GM20000 (cell line): ENCODE results near the gene RALGPS1.

Experiments used
- DNase-seq: peaks from one replicate; pipeline ENCODE4 v3.0.0; 2012; ENCODE audit warnings: low spot score
- TF ChIP-seq, protein P1 (sequence below): IDR thresholded peaks from 2 replicates; pipeline ENCODE4 v1.5.1; 2012; ENCODE audit warnings: mild to moderate bottlenecking, control low read depth; ENCODE audit errors: extremely low read depth, missing control alignments

The RALGPS1 gene

DNA sequence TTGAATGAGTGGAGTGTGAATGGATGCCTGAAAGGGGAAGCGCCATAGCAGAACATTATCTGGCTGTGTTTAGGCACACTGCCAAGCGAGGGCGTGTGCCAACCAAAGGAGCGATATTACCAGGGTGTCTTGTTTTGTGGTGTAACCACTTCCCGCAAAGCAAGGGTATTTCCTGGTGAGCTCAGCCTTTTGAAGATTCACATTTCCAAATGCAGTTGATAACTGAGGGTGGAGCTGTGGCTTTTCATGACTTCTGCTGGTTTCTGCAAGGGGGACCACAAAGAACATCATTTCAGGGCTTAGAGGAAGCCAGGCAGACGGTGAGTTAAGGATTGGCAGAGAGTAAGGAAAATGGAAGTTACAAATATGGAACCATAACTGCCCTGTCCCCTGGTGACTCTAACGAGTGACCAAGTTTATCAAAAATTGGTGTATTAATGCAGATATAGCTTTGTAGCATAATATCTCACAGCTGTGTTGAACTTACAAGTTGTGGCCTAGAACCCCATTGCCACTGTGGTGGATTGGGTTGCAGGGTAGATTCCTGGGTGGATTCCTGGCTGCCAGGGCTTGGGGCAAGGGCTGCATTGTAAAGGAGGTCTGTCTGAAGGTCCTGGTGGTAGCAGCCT, 71.4 kb downstream of the RALGPS1 start:
- peak; percentile 41 for DNase-seq
- TF ChIP-seq, protein P1, sequence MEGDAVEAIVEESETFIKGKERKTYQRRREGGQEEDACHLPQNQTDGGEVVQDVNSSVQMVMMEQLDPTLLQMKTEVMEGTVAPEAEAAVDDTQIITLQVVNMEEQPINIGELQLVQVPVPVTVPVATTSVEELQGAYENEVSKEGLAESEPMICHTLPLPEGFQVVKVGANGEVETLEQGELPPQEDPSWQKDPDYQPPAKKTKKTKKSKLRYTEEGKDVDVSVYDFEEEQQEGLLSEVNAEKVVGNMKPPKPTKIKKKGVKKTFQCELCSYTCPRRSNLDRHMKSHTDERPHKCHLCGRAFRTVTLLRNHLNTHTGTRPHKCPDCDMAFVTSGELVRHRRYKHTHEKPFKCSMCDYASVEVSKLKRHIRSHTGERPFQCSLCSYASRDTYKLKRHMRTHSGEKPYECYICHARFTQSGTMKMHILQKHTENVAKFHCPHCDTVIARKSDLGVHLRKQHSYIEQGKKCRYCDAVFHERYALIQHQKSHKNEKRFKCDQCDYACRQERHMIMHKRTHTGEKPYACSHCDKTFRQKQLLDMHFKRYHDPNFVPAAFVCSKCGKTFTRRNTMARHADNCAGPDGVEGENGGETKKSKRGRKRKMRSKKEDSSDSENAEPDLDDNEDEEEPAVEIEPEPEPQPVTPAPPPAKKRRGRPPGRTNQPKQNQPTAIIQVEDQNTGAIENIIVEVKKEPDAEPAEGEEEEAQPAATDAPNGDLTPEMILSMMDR = no peak

DNA sequence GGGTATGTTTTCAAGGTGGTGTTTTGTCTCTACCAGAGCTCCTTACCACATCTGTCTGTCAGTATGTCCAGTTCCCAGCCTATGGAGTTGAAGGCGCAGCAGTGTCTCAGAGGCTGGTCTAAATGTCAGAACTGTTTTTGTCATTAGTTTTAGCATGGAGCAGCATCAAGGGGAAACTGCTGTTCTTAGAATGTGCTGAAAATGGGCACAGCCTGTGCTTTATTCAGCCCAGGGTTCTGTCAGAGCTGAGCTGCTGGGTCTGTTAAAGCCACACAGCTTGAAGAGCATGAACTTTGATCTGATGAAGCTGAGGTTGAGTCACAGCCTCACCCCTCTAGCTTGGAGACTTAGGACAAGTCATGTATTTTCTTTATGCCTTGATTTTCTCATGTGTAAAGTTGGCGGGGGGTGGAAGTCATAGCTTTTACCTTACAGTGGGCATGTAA, 71.9 kb downstream of the RALGPS1 start:
- TF ChIP-seq, protein P1 = no peak
- no peak for DNase-seq

DNA sequence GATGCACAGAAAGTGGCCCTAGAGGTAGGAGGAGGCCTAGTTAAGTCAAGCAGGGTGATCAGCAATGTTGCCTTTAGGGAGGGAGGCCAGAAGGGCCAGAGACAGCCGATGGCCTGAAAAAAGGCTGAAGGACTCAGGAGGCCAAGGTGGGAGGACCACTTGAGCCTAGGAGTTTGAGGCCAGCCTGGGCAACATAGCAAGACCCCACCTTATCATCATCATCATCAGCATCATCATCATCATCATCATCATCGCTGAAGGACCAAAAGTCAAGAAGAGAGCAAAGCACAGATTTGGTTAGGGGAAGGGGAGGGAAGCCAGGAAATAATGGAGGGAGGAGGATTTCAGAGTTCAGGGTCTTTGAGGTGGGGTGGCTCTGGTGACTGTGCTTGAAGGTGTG, 74.3 kb downstream of the RALGPS1 start:
- TF ChIP-seq, protein P1 = no peak
- DNase-seq = no peak

DNA sequence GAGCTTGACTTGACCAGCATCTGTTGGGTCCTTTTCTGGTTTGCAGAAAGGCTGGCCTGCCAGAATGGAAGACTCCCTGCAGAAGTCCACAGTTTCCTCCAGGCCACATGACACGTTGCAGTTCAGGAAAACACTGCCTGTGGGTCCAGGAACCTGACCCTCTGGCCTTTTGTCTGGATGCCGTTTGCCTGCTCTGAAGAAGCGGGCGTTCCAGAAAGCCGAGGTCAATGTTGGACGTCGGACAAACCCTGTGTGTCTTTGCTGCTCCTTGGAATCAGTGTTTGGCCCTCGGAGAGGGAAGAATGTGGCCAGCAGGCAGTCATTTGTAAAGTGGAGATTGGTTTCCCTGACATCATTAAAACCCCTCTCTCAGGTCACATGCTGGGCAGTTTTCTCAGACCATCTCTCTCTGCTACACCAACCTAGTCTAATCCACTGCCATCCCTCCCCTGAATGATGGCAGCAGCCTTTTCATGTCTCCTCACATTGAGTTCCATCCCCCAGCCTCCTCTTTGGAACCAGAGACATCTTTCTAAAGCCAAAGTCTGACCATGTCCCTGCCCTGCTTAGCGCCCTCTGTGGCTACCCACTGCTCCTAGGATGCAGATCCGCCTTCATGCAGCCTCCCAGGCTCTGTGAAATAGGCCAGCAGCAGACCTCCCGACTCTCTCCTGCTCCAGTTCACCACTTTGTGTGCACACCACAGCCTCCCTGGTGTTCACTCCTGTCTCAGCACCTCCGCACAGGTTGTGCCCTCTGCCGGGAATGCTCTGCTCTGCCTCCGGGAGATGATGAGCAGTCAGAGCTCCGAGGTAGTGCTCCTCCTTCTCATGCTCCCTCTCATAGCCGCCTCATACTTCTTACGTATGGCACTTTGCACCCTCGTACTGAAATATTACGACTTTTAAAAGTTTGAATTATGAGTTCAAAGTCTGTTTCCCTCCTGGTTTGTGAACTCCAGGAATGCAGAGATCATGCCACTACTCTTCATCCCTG, 75.6 kb downstream of the RALGPS1 start:
- TF ChIP-seq, protein P1 = no peak
- DNase-seq = no peak

DNA sequence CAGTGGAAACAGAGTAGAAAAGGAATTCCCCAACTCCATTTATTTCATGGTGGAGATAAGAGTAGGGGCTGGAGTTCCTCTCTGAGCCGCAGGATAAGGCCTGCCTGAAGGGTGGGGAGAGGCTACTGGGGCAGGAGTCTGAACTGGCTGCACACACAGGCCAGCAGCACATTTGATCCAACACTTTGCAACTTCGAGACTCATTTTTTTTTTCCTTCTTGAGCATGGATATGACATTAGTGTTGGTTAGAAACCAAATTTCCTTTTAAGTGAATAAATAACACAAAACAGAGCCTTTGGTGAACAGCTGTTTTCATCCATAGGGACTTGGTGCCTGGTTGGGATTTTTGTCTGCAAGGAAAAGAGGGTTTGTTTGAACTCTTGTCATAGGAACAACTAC, 76.6 kb downstream of the RALGPS1 start:
- TF ChIP-seq, protein P1 = no peak
- no peak for DNase-seq

DNA sequence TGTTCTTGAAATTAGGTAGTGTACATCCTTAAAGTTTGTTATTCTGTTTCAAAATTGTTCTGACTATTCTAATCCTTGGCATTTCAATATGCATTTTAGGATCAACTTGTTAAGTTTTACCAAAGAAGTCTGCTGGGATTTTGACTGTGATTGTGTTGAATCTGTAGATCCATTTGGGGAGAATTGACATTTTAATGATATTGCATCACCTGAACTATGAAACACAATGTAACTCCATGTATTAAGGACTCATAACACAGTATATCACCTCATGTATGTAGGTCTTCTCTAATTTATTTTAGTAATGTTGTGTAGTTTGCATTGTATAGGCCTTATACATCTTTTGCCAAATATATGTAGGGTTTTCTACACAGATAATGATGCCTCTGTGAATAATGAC, 77.8 kb downstream of the RALGPS1 start:
- TF ChIP-seq, protein P1 = no peak
- DNase-seq = no peak
